HG03432 (cell line): ENCODE data around the gene TACR1.

Experiments
- ATAC-seq: cut with Tn5 transposase; IDR thresholded peaks from one replicate; pipeline ENCODE4 v1.9.1; 2021; ENCODE audit warnings: mild to moderate bottlenecking, moderate library complexity; ENCODE audit not compliant: unreplicated experiment

TACR1 gene

DNA sequence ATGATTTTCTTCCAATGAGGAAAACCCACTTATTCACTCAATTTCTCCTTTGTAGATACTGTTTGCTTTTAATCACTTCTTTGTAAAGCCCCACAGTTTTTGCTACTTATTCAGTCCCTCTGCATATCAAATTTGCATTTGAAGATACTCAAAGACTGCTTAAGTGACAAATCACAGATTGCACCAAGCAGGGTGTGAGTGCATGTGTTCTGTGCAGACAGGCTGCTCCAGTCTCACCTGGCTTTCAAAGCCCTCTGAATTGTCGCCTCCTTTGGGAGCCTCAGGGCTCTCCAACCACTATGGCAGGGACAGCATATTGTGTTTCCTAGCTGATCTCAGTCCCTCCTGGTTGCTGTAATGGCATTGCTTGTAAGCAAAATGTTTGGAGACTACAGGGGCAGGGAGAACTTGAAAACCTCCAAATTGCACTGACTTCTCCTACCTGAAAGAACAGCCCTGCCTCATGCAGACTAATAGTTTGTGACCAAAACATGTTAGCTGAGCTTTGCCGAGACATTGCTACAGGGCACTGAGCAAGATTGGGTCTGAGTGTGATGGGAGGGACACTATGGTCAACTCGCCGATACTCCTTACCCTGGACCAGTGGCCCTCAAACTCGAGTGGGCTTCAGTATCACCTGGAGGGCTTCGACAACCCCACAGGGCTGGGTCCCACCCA is 144.0 kb downstream of the TACR1 start:
- no peak for ATAC-seq

GRCh38 chr2:75054296-75054695 is 145.0 kb downstream of the TACR1 start:
- ATAC-seq: no peak

- peak; percentile 85 for ATAC-seq
Measured at GRCh38 chr2:75053484-75054112, 145.7 kb downstream of the TACR1 start.

- no peak for ATAC-seq
Measured at GRCh38 chr2:75047992-75048625, 151.2 kb downstream of the TACR1 start.

GRCh38 chr2:75047189-75047991 is 151.9 kb downstream of the TACR1 start:
- no peak for ATAC-seq

- ATAC-seq: no peak
Measured at GRCh38 chr2:75045526-75046050, 153.7 kb downstream of the TACR1 start.

DNA sequence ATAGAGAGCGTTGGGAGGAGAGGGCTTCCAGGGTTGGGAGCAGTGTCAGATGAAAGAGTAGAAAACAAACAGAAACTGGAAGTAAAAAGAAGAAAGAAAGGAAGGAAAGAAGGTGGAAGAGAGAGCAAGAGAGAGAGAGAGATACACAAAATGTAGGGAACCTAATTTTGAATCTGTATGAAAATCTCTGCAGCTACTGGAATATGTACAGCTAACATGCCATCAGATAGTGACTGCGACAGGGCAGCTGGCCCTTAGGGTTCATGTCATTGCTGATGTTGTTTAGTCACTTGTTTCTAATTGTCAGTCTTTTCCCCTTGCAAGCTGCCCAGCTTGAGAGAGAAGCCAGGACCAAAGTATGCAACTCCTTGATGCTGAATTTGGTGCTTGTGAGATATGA is 155.0 kb downstream of the TACR1 start:
- no peak for ATAC-seq

DNA sequence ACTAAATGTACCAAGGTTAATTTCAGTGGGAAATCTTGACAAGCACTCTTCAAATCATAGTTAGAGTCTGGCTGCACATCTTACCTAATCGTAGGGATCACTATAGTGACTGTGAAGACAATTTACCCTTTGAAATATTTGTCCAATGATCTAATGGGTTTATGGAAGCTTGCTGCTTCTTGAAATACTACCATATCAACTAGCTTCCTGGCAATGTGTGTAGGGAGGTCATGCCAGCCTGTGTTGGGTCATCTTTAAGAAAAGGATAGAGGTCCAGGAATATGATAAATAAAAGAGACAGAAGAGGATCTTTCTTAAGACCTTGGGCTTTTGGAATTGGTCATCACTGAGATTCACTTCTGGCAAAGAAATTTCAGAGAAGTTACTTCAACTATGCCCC is 156.5 kb downstream of the TACR1 start:
- ATAC-seq: no peak

DNA sequence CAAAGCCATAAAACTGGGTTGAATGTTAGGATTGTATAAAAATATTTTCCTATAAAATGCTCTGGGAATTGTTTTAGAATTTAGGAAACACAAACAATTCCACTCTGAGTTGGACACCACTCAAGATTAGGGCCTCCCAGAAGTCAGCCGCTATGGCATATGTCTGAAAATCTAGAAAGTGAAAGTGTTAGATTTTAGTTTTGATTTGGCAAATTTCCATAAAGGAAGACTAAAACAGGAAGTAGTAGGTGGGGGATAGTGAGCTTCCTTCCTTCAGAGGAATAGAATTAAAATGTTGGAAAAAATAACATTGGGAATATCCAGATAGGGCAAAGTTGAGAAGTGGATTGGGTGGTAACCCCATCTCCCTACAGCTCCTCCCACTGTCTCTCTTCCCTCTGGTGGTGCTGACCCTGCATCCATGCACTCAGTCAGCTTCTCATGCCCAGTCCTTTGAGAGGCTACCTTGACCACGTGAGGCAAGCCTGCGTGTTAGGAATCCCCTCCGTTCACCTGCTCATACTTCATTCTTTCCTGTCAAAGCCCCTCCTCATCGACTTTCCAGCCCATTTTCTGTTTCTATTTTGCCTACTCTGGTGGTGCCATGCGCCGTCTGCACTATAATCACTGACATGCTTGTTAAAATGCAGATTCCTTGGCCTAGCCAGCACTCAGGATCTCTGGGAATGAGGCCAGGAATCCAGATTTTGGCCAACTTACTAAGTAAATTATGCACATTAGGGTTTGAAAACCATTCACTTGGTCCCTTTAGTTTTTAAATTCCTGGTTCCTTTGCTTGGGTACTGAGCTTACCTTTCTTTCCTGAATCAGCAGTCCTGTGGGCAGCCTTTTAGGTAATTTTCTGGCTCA is 157.4 kb downstream of the TACR1 start:
- ATAC-seq: no peak

- ATAC-seq: no peak
Measured at GRCh38 chr2:75041226-75041625, 158.1 kb downstream of the TACR1 start.

GRCh38 chr2:75035444-75036353 is 163.6 kb downstream of the TACR1 start:
- no peak for ATAC-seq

DNA sequence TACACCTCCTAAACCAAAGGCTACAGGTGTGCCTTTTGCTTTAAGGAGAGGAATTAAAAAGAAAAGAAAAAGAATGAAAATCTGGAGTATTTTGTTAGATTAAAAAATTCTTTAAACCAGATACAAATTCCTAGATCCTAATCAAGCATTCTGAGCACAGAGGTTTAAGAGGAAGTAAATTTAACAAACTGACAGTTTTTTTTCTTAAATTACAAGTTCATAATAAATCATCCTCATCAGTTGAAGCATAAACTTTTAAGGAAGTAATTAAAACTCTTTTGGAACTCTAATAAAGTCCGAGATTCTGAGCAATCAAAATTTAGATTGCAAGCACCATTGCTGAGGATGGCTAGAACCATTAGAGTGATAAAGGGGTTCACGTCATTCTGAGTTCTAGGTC is 165.8 kb downstream of the TACR1 start:
- ATAC-seq: no peak

DNA sequence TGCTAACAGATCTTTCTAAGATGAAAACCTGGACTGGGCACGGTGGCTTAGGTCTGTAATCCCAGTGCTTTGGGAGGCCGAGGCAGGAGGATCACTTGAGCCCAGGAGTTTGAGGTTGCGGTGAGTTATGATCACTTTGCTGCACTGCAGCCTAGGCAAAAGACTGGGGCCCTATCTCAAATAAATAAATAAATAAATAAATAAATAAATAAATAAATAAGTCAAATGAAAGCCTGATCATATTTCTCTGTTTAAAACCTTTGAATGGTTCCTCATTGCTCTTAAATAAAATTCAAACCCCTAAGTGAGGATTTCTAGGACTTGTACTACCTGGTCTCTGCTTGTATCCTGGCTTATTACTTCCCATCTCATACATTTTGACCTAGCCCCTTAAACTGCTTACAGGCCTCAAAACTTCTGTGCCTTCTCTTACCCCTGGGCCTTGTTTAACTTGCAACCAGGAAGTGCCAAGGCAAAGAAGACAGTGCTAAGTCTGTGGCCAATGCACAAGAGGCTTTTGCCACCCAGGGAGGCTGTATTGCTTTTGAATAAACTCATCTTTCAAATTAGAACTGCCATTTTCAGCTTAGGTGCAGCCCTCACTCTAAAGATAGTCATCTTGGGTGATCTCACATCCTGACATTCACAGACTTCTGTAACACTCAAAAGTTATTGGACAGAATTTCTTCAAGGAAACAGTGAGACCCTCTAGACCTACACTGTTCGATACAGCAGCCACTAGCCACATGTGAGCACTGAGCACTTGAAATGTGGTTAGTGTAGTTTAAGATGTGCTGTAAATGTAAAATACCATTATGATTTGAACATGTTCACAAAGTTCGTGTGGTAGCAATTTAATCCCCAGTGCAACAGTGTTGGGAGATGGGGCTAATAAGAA is 167.2 kb downstream of the TACR1 start:
- no peak for ATAC-seq

GRCh38 chr2:75031171-75031570 is 168.1 kb downstream of the TACR1 start:
- ATAC-seq: no peak

DNA sequence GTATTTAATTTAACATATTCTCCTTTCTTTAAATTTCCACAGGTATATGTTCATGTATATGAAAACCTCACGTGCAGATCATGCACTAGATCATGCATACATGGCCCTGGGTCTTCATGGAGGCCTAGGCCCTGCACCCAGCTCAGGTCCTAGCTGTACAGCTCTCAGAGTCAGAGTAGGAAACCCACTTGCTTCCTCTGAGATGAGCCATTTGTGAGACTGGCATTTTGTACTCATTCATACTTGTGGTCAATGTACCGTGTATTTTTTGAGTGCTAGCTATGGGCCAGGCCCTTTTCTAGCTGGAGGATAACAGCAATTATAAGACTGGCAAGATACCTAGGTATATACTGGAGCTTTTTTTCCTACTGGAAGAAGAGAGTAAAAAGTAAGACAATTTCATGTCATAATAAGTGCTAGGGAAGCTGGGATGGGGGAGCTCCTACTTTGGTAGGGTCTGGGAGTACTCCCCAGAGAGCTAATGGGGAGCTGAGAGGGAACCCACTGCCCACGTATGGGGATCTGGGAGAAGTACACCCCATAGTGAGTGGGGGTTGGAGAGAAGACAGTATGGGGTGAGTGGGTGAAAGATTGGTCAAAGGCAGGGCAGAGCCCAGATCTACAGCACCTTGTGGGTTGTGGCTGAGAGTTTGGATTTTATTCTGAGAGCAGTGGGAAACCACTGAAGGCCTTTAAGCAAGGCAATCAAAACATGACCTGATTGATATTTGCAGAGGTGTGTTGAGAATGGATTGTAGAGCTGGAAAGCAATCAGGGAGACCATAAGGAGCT is 168.9 kb downstream of the TACR1 start:
- ATAC-seq: peak; percentile 42

- ATAC-seq: no peak
Measured at GRCh38 chr2:75027886-75028285, 171.4 kb downstream of the TACR1 start.

DNA sequence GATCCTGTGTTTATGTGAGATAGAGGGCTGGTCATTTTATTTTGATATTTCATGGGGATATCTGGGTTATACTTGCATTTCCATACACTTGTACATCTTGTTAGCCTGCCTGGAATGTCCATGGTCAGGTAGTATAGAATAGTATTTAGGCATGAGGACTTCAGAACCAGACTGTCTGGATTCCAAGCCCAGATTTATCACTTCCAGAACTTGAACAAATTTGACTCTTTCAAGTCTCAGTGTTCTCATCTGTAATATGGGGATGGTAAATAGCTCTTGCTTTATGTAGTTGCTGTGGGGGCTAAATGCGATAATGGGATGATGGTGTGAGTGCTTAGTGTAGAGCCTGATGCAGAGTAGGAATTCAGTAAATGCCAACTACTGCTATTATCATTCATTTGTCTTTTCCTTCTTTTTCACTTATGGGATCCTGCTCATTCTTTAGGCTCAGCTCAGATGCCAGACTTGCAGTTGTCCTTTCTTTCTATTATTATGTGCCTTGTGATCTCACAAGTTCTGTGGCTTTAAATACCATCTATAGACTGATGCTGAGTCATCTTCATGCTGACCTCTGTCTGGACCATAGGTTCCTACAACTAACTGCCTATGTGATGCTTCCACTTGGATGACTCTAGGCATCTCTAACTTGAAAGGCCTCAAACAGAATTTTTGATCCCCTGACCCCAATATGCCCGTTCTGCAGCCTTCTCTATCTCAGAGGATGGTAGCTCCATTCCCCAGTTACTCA is 173.5 kb downstream of the TACR1 start:
- ATAC-seq: no peak
